ENCODE data around the gene KRTAP23-1. TPM values are rescaled to one million over a fixed set of nuclear protein-coding genes. Genes with fewer than 3 reads are reported as not detected.

The KRTAP23-1 gene
- total and polyA plus RNA-seq, 2 of the 8 experiments (the other 6 are each of a cell fraction or from before 2014, with no cell fraction given): not detected

- Histone ChIP-seq H3K9me3 (ENCODE audit: insufficient read depth in 2 of 2, low read depth in 1 of 2, low read length in 1 of 2) (no peaks in the 10 kb centered on the region), H3K4me1 (replicated peaks in 1 of 4; ENCODE audit: control insufficient read depth in 3 of 4, insufficient read depth in 4 of 4, low read length in 3 of 4) (peaks cover 0 to 2% (median 0%) of the 10 kb centered on the region in 4 experiments; a peak in 2 of 7 replicates), H3K4me2 (ENCODE audit: insufficient read depth in 1 of 2, low read depth in 2 of 2, low read length in 2 of 2) (no peak overlapping the region), H3K79me2 (ENCODE audit: control insufficient read depth in 1 of 2, insufficient read depth in 2 of 2, low read length in 2 of 2) (no peaks in the 10 kb centered on the region), H4K91ac (replicated peaks; ENCODE audit: insufficient read length, low read length) (no peak overlapping the region), H3K14ac (ENCODE audit: insufficient read length) (no peak overlapping the region), H3K79me1 (ENCODE audit: low read depth, low read length) (no peaks in the 10 kb centered on the region), H4K8ac (ENCODE audit: extremely low read depth, insufficient read depth, low read length) (no peak overlapping the region), H3K27ac (ENCODE audit: low read depth, low read length) (no peak overlapping the region), H4K20me1 (replicated peaks in 1 of 2; ENCODE audit: control insufficient read depth in 1 of 2, insufficient read depth in 2 of 2, low read length in 2 of 2) (no peaks in the 10 kb centered on the region), H3K23me2 (ENCODE audit: low read depth, low read length) (no peaks in the 10 kb centered on the region), H2BK5ac (ENCODE audit: low read depth, low read length) (no peak overlapping the region), H2BK20ac (ENCODE audit: low read length) (no peak overlapping the region), H2BK12ac (ENCODE audit: low read depth, low read length) (no peak overlapping the region), H2AFZ (ENCODE audit: low read length) (no peak overlapping the region), H2AK5ac (ENCODE audit: low read depth, low read length) (no peak overlapping the region), H3K4ac (replicated peaks; ENCODE audit: insufficient read length, low read depth, low read length) (no peak overlapping the region), H3K4me3 (ENCODE audit: extremely low read depth in 1 of 4, insufficient read depth in 2 of 4, low read depth in 3 of 4, low read length in 4 of 4) (no peak overlapping the region), H3K56ac (replicated peaks; ENCODE audit: insufficient read length, low read depth, low read length) (no peak overlapping the region), H3K27me3 (replicated peaks in 1 of 4; ENCODE audit: control insufficient read depth in 3 of 4, extremely low read depth in 1 of 4, insufficient read depth in 3 of 4, low read length in 3 of 4) (no peaks in the 10 kb centered on the region), H4K5ac (ENCODE audit: insufficient read length, low read depth, low read length) (no peak overlapping the region), H2BK15ac (ENCODE audit: low read length) (no peak overlapping the region), H2BK120ac (replicated peaks; ENCODE audit: low read depth, low read length) (no peak overlapping the region), H3K23ac (ENCODE audit: insufficient read length) (no peak overlapping the region), H3K36me3 (ENCODE audit: control insufficient read depth in 2 of 4, insufficient read depth in 4 of 4, low read length in 3 of 4) (no peaks in the 10 kb centered on the region), H3K18ac (ENCODE audit: extremely low read depth, low read length) (no peak overlapping the region), H3K9ac (replicated peaks in 1 of 4; ENCODE audit: extremely low read depth in 1 of 4, low read depth in 3 of 4, low read length in 3 of 4) (no peak overlapping the region)
- DNase-seq (ENCODE audit: low read depth in 1 of 2, low spot score in 2 of 2) (no peak), FAIRE-seq (no peak)
- 100% methylated on average over 1 of the region's 1 CpG; no CpG with 5 or more reads in 1 of the 2 experiments for WGBS, 2 experiments (ENCODE audit: extremely low coverage in 1 of 2, insufficient coverage in 1 of 2, insufficient read length in 1 of 2, insufficient replicate concordance in 2 of 2, low coverage in 1 of 2, low lambda C conversion rate in 2 of 2, missing lambda C conversion rate in 1 of 2)
- POLR2A ChIA-PET (ENCODE audit: partially characterized antibody): no interaction called here
- CTCF ChIA-PET (ENCODE audit: partially characterized antibody): interaction anchor here (1.7 to 2.8 kb wide), 2 partner anchors 10 to 13 kb away, joined by 7 to 10 read pairs; no protein-coding TSS in a partner anchor
- no peak for TF ChIP-seq SIN3A (conservative IDR thresholded peaks at IDR 0.05 in 1 of 2, IDR thresholded peaks at IDR 0.05 in 1 of 2; ENCODE audit: low read depth in 1 of 2, low read length in 2 of 2)
- TF ChIP-seq BRCA1 (IDR thresholded peaks at IDR 0.05; ENCODE audit: low read depth, low read length): no peak
- TF ChIP-seq TAF1 (IDR thresholded peaks at IDR 0.05; ENCODE audit: low read depth, low read length): no peak
- TF ChIP-seq MAX (IDR thresholded peaks at IDR 0.05): no peak
- TF ChIP-seq CBX5 (IDR thresholded peaks at IDR 0.05; ENCODE audit: low read depth, low read length): no peak
- no peak for TF ChIP-seq USF2 (IDR thresholded peaks at IDR 0.05; ENCODE audit: low read length)
- TF ChIP-seq E2F6 (IDR thresholded peaks at IDR 0.05): no peak
- TF ChIP-seq RBBP5 (IDR thresholded peaks at IDR 0.05; ENCODE audit: borderline replicate concordance, low read depth, low read length): no peak
- no peak for TF ChIP-seq HDAC6 (IDR thresholded peaks at IDR 0.05; ENCODE audit: low read depth, low read length)
- TF ChIP-seq PHF8 (conservative IDR thresholded peaks at IDR 0.05; ENCODE audit: low read depth, low read length): no peak
These were observed 6.1 kb upstream of the KRTAP23-1 start for GRCh38 chr21:30354308-30355005.

All from H1 (cell line).